Measurements from ENCODE around the gene SARS1.

Gene SARS1

DNA sequence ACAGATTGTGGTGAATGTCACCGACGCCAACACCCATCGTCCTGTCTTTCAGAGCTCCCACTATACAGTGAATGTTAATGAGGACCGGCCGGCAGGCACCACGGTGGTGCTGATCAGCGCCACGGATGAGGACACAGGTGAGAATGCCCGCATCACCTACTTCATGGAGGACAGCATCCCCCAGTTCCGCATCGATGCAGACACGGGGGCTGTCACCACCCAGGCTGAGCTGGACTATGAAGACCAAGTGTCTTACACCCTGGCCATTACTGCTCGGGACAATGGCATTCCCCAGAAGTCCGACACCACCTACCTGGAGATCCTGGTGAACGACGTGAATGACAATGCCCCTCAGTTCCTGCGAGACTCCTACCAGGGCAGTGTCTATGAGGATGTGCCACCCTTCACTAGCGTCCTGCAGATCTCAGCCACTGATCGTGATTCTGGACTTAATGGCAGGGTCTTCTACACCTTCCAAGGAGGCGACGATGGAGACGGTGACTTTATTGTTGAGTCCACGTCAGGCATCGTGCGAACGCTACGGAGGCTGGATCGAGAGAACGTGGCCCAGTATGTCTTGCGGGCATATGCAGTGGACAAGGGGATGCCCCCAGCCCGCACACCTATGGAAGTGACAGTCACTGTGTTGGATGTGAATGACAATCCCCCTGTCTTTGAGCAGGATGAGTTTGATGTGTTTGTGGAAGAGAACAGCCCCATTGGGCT lies 38.6 kb downstream of the SARS1 start:
- no peak overlapping the region for H3K27ac ChIP-seq
- TF ChIP-seq CTCF (conservative IDR thresholded peaks at IDR 0.05) = no peak

- H3K27ac ChIP-seq = no peak overlapping the region
Observed at GRCh38 chr1:109252893-109253802, 39.4 kb downstream of the SARS1 start.

DNA sequence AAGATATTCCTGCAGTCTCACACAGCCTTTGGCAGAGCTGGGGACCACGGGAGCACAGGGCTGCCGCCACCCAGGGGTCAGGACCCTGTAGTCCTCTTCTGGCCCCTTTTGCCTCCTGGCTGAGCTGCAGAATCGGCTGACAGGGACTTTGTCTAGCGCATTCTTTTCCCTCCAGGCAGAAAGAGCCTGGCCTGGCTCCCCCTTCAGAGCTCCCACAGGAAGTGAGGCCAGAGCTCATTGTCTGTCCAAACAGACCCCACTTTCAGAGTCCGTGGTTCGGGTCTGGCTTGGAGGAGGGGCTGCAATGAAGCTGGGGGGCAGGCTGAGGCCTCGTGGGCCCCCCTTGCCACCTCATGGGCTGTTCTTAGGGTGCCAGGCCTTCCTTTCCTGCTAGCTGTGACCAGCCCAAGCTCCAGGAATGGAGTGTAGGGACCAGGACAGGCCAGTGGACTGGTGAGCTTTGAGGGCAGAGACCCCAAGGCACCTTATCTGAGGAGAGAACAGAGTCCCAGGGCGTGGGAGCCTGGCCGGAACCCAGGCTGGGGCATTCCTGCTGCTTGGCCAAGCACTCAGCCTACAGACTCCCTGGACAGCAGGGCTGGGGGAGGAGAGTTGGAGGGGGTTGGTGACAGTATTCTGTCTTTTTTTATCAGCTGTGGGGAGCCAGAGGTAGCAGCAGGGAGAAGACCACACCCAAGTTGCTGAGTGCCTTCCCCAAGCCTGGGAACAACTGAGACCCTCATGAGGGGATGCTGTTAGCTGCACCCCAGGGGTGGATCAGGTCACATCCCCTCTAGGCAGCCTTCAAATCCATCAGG lies 40.3 kb downstream of the SARS1 start:
- no peak for TF ChIP-seq CTCF (conservative IDR thresholded peaks at IDR 0.05)
- H3K27ac ChIP-seq = no peak overlapping the region

More at GRCh38 chr1:109252893-109253802, 39.4 kb downstream of the SARS1 start:
- no peak for TF ChIP-seq CTCF (conservative IDR thresholded peaks at IDR 0.05)

- no peak overlapping the region for H3K27ac ChIP-seq
- TF ChIP-seq CTCF (conservative IDR thresholded peaks at IDR 0.05) = no peak
Observed at GRCh38 chr1:109254621-109255096, 40.9 kb downstream of the SARS1 start.

- no peak overlapping the region for H3K27ac ChIP-seq
- TF ChIP-seq CTCF (conservative IDR thresholded peaks at IDR 0.05) = no peak
Observed at GRCh38 chr1:109255097-109255651, 41.5 kb downstream of the SARS1 start.

DNA sequence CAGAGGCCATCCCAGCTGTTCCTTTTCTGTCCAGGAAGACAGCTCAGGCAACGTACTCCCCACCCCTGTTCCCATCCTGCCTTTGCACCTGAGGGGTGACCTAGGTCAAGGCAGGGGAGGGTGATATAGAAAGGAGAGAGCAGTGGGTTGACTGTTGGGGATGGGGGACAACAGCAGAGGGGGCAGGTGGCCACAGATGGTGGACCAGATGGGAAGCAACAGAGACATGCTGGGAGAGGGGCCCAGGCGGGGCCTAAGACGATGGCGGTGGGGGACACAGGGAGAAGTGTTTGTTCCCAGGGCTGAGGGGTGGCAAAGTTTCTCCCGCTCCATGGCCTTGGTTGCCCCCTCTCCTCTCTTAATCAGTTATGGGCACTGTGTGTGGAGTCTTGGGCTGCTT lies 42.0 kb downstream of the SARS1 start:
- H3K27ac ChIP-seq = no peak overlapping the region

More for the DNA sequence above, 42.0 kb downstream of the SARS1 start:
- no peak for TF ChIP-seq CTCF (conservative IDR thresholded peaks at IDR 0.05)
